Osteocyte (in vitro differentiated cells): ENCODE data around the gene NUDT5. TPM values are rescaled to one million over a fixed set of nuclear protein-coding genes. Genes with fewer than 3 reads are reported as not detected.

Source experiments
- DNase-seq: peaks from one replicate; pipeline ENCODE4 v3.0.0; 2021; ENCODE audit warnings: mixed read lengths; ENCODE audit not compliant: unreplicated experiment; ENCODE audit errors: extremely low spot score
- H3K27ac Mint-ChIP-seq: one replicate; pipeline ENCODE4 v1.8.0; 2021; ENCODE audit warnings: mild to moderate bottlenecking, mixed read lengths; ENCODE audit not compliant: unreplicated experiment
- H3K27me3 Mint-ChIP-seq: one replicate; pipeline ENCODE4 v1.8.0; 2021; ENCODE audit warnings: mixed read lengths; ENCODE audit not compliant: unreplicated experiment
- H3K36me3 Mint-ChIP-seq: one replicate; pipeline ENCODE4 v1.8.0; 2021; ENCODE audit warnings: mixed read lengths; ENCODE audit not compliant: unreplicated experiment
- H3K4me1 Mint-ChIP-seq: one replicate; pipeline ENCODE4 v1.8.0; 2021; ENCODE audit warnings: mixed read lengths; ENCODE audit not compliant: unreplicated experiment
- H3K4me3 Mint-ChIP-seq: one replicate; pipeline ENCODE4 v1.8.0; 2021; ENCODE audit warnings: mild to moderate bottlenecking, moderate library complexity, mixed read lengths; ENCODE audit not compliant: unreplicated experiment
- H3K9me3 Mint-ChIP-seq: one replicate; pipeline ENCODE4 v1.8.0; 2021; ENCODE audit warnings: mixed read lengths; ENCODE audit not compliant: unreplicated experiment
- long read RNA-seq: library from polyadenylated mRNA; unstranded; transcript quantifications from one replicate; pipeline ENCODE4 v2.0.0, GENCODE V29; 2021
- total RNA-seq: library from RNA; stranded (reverse); gene quantifications from 2 replicates; pipeline ENCODE4 v1.2.1, GENCODE V29; 2021
- TF ChIP-seq, protein P1 (sequence below): fragments of 200-600 bp; sonication (generic); IDR thresholded peaks from 2 replicates; pipeline ENCODE4 v1.5.0; 2021; ENCODE audit warnings: antibody characterized with exemption, mild to moderate bottlenecking, moderate library complexity

Gene NUDT5
- 56.2 and 57.6 TPM in 2 replicates for total RNA-seq
- long read RNA-seq, partial matches to known transcripts = 4 of 16 reads
- long read RNA-seq, other reads (novel, unspliced or antisense) = 11 of 16 reads

DNA sequence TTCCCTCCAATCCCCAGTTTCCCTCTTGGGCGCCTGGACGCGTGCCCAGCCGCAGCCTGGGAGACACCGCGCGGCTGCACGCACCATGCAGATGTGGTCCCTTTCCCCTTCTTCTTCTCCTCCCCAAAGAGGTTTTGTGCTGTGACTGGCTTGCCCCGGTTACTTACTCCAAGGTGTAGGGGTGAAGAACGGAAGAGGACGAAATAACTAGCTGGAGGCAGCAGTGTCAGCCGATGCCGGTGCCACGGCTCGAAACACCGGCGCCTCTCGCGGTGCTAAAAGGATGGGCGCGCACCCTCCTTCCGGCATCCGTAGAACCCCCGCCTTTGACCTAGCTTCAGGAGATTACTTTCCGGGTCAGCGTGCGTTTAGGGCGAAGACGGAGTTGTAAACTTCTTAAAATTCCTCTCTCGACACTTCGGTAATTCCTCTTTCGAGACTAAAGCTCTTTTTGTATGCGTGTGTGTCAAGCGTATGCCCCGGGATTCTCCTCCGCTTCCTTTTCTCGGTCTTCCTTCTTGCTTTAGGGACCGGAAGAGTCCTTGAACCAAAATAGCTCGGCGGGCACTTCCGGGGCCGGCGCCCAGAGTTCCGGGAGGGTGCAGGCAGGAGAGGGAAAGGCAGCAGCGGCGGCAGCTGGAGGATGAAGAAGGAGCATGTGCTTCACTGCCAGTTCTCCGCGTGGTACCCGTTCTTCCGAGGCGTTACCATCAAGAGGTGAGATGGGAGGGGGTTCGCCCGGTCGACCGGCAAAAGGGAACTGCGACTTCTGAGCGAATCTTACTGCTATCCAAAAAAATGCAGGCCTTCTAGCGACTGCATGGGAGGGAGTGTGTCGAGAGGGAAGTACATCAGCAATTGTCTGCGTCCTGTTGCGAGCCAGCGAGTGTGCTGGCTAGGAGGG is at the start of gene NUDT5, which contains the start of gene CDC123:
Gene NUDT5 (minus strand): TSS at position 289 of the 904 bp plus-strand sequence. CDS start 9,600 bp downstream, outside the sequence.
Gene CDC123 (plus strand): TSS at position 586 of the 904 bp plus-strand sequence. CDS start 58 bp downstream, at position 644.
- DNase-seq = peak; percentile 93
- peak within 1 kb of the TSS; percentile 96 for H3K4me3 Mint-ChIP-seq
- H3K36me3 Mint-ChIP-seq = peaks cover 9% of the 10 kb centered on the region
- H3K27ac Mint-ChIP-seq = peak within 1 kb of the TSS; percentile 99
- TF ChIP-seq, protein P1, sequence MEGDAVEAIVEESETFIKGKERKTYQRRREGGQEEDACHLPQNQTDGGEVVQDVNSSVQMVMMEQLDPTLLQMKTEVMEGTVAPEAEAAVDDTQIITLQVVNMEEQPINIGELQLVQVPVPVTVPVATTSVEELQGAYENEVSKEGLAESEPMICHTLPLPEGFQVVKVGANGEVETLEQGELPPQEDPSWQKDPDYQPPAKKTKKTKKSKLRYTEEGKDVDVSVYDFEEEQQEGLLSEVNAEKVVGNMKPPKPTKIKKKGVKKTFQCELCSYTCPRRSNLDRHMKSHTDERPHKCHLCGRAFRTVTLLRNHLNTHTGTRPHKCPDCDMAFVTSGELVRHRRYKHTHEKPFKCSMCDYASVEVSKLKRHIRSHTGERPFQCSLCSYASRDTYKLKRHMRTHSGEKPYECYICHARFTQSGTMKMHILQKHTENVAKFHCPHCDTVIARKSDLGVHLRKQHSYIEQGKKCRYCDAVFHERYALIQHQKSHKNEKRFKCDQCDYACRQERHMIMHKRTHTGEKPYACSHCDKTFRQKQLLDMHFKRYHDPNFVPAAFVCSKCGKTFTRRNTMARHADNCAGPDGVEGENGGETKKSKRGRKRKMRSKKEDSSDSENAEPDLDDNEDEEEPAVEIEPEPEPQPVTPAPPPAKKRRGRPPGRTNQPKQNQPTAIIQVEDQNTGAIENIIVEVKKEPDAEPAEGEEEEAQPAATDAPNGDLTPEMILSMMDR = no peak
- no peaks in the 10 kb centered on the region for H3K9me3 Mint-ChIP-seq
- H3K4me1 Mint-ChIP-seq = peaks cover 36% of the 10 kb centered on the region
- H3K27me3 Mint-ChIP-seq = no peaks in the 10 kb centered on the region

DNA sequence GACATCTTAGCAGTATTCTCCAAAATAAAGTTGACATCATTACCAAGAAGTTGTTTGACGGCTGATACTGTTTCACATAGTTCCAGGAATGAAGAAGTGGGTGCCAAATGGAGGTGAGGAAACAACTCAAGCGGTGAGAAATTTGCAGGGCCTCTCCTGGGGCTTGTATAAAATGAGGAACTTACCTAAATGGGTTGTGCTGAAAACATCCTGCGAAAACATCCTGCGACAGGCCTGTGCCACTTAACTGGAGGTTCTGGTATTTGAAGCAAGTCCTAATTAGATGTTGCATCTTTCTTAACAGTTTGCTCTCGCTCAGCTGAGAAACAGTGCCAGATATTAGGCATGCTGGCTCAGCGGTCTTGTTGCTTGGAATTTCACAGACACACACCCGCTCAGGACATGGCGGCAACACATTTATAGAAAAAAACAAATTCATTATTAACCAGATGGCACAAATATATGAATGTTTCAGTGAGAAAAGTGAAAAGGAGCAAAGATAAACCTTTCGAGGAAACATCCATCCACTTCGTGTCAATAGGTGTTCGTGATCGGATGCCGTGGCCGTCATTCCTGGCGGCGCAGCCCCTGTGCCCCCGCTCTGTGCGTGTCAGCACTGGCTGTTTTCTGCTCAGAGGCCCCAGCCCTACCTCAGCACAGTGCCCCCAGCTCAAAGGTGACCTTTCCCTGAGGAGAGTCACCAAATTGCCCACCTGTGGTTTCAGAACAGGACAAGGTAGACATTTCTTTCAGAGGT is 48.4 kb upstream of the NUDT5 start:
- TF ChIP-seq, protein P1 = no peak
- H3K9me3 Mint-ChIP-seq = no peaks in the 10 kb centered on the region
- no peak overlapping the region for H3K4me3 Mint-ChIP-seq
- peaks cover 31% of the 10 kb centered on the region for H3K36me3 Mint-ChIP-seq
- H3K4me1 Mint-ChIP-seq = no peaks in the 10 kb centered on the region
- no peak overlapping the region for H3K27ac Mint-ChIP-seq
- no peak for DNase-seq
- H3K27me3 Mint-ChIP-seq = no peaks in the 10 kb centered on the region

DNA sequence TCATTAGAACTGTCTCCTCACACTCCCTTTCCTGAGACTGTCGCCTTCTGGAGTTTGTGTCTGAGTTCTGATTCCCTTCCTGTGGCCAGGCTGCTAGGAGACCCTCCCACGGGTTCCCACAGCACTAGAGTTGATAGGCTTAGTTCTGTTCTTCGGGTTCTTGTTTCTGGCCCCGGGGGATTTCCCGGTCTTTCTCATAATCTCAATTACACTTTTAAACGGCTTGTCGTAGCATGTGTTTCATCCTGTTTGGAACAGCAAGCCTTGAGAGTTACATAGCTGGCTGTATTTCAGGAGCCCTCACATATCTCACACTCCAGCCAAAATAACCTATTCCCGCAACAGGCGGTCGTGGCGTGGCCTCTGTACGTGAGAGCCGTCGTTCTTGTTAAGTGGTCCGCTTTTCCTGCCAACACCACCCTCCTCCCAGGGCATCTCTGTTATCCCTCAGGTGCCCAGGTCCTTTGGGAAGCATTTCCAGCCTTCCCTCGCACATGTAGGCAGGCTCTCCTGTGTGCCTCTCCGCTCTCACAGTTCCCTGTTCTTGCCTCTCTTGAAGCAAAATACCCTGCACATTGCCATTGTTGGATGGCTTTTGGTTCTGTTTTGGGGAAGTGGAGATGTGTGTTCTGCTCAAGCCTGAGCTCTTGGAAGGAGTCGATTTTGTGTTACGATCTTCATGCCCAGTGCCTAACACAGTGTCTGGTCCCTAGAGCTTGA is 46.3 kb upstream of the NUDT5 start:
- TF ChIP-seq, protein P1 = no peak
- H3K4me1 Mint-ChIP-seq = no peaks in the 10 kb centered on the region
- H3K27ac Mint-ChIP-seq = peak overlapping the region; percentile 28
- H3K36me3 Mint-ChIP-seq = peaks cover 36% of the 10 kb centered on the region
- H3K27me3 Mint-ChIP-seq = no peaks in the 10 kb centered on the region
- H3K9me3 Mint-ChIP-seq = no peaks in the 10 kb centered on the region
- DNase-seq = no peak
- H3K4me3 Mint-ChIP-seq = no peak overlapping the region

DNA sequence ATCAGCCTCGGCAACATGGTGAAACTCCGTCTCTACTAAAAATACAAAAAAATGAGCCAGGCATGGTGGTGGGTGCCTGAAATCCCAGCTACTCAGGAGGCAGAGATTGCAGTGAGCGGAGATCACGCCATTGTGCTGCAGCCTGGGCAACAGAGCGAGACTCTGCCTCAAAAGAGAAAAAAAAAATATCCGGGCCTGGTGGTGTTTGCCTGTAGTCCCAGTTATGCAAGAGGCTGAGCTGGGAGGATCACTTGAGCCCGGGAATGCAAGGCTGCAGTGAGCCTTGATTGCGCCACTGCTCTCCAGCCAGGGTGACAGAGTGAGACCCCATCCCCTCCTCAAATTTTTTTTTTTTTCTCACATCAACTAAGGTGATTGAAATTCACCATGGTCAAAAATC is 43.1 kb upstream of the NUDT5 start:
- TF ChIP-seq, protein P1 = no peak
- H3K27ac Mint-ChIP-seq = no peak overlapping the region
- no peak overlapping the region for H3K4me3 Mint-ChIP-seq
- peaks cover 40% of the 10 kb centered on the region for H3K36me3 Mint-ChIP-seq
- H3K27me3 Mint-ChIP-seq = no peaks in the 10 kb centered on the region
- H3K4me1 Mint-ChIP-seq = peaks cover 17% of the 10 kb centered on the region
- DNase-seq = no peak
- H3K9me3 Mint-ChIP-seq = no peaks in the 10 kb centered on the region
